Caco-2 (cell line): ENCODE data around the gene GCC2. TPM values are rescaled to one million over a fixed set of nuclear protein-coding genes. Genes with fewer than 3 reads are reported as not detected.

Experiments
- BruUV-seq: library from RNA; stranded (reverse); fragments of 400-500 nt; replicated peaks from 2 replicates; lab custom pipeline; 2021; lab: Mats Ljungman, UMichigan
- CTCF ChIA-PET: fragments of 300-600 bp; sonication (Branson Sonifier 250); formaldehyde crosslinking; loops from one replicate; lab custom pipeline; 2022; ENCODE audit warnings: antibody characterized with exemption; lab: Charles Lee
- POLR2A ChIA-PET: fragments of 300-600 bp; sonication (Branson Sonifier 250); formaldehyde crosslinking; loops from one replicate; lab custom pipeline; 2022; ENCODE audit warnings: antibody characterized with exemption; lab: Charles Lee
- DNase-seq, 2 experiments: peaks; one replicate each; pipeline versions ENCODE4 v3.0.0 to v3.0.0-alpha.2; 2020 to 2022
- H3K27me3 ChIP-seq: replicated peaks from 2 replicates; pipeline ENCODE4 v1.6.0; 2011; ENCODE audit warnings: low read length; ENCODE audit not compliant: control insufficient read depth, insufficient read depth
- H3K36me3 ChIP-seq: 2 replicates; pipeline ENCODE4 v1.5.1; 2011; ENCODE audit warnings: low read length; ENCODE audit not compliant: control insufficient read depth, insufficient read depth
- H3K4me1 ChIP-seq: fragments of 250-450 bp; sonication (Bioruptor Pico); 2 replicates; pipeline ENCODE4 v1.5.1; 2020; ENCODE audit warnings: mild to moderate bottlenecking
- H3K4me3 ChIP-seq: 2 replicates; pipeline ENCODE4 v1.5.1; 2011; ENCODE audit warnings: low read depth, mild to moderate bottlenecking, control low read depth, low read length
- H3K9me3 ChIP-seq: fragments of 250-450 bp; sonication (Bioruptor Pico); 2 replicates; pipeline ENCODE4 v1.5.1; 2020; ENCODE audit warnings: mild to moderate bottlenecking, moderate library complexity
- H3K27ac Mint-ChIP-seq: one replicate; pipeline ENCODE4 v1.8.0; 2022; ENCODE audit warnings: mixed read lengths; ENCODE audit not compliant: unreplicated experiment
- H3K27me3 Mint-ChIP-seq: one replicate; pipeline ENCODE4 v1.8.0; 2022; ENCODE audit warnings: mixed read lengths; ENCODE audit not compliant: insufficient read depth, unreplicated experiment
- H3K36me3 Mint-ChIP-seq: one replicate; pipeline ENCODE4 v1.8.0; 2022; ENCODE audit warnings: mild to moderate bottlenecking, mixed read lengths; ENCODE audit not compliant: insufficient read depth, unreplicated experiment
- H3K4me1 Mint-ChIP-seq: one replicate; pipeline ENCODE4 v1.8.0; 2022; ENCODE audit warnings: low read depth, mixed read lengths; ENCODE audit not compliant: unreplicated experiment
- H3K4me3 Mint-ChIP-seq: one replicate; pipeline ENCODE4 v1.8.0; 2022; ENCODE audit warnings: mild to moderate bottlenecking, moderate library complexity, mixed read lengths; ENCODE audit not compliant: unreplicated experiment
- H3K9me3 Mint-ChIP-seq: one replicate; pipeline ENCODE4 v1.8.0; 2022; ENCODE audit warnings: mixed read lengths; ENCODE audit not compliant: unreplicated experiment
- CTCF ChIP-seq, 2 experiments: fragments of 200-600 bp in 1 of 2; IDR thresholded peaks; 1 replicate in 1 of 2; 2 replicates in 1 of 2; pipeline versions ENCODE4 v1.5.1 to v1.8.0; 2011 to 2022; ENCODE audit warnings: antibody characterized with exemption in 1 of 2, control low read depth in 1 of 2, inconsistent platforms in 1 of 2, low read depth in 1 of 2, low read length in 1 of 2, mild to moderate bottlenecking in 1 of 2, moderate library complexity in 1 of 2; ENCODE audit not compliant: insufficient read depth in 1 of 2, severe bottlenecking in 1 of 2, unreplicated experiment in 1 of 2
- intact Hi-C: fragments of 100-400 bp; cut with micrococcal nuclease; formaldehyde crosslinking; loops from one replicate; pipeline ENCODE4 v1.10.0; 2022; ENCODE audit not compliant: unreplicated experiment
- total RNA-seq: library from RNA; stranded (reverse); gene quantifications from 2 replicates; pipeline ENCODE4 v1.2.3, GENCODE V29; 2022

Gene GCC2
- total RNA-seq, 1 experiment from 2014 or later, result 46.2 TPM

GRCh38 chr2:108454440-108454839, 5.4 kb downstream of the GCC2 start:
- ChIA-PET CTCF (no interaction called here), POLR2A (no interaction called here)
- H3K4me3 ChIP-seq, result no peak overlapping the region
- no peaks in the 10 kb centered on the region for H3K27me3 ChIP-seq
- DNase-seq, result no peak
- H3K9me3 ChIP-seq, result 0 out of 2 replicates have a peak, but pooled peaks cover 2% of the 10 kb centered on the region
- no peak for TF ChIP-seq CTCF (IDR thresholded peaks at IDR 0.05; ENCODE audit: insufficient read depth in 1 of 2, low read depth in 1 of 2, low read length in 1 of 2, severe bottlenecking in 1 of 2, unreplicated experiment in 1 of 2)
- Mint-ChIP-seq H3K4me3 (no peak overlapping the region), H3K36me3 (peaks cover 75% of the 10 kb centered on the region), H3K4me1 (no peaks in the 10 kb centered on the region), H3K27ac (no peak overlapping the region), H3K27me3 (no peaks in the 10 kb centered on the region), H3K9me3 (peaks cover 10% of the 10 kb centered on the region)
- no peaks in the 10 kb centered on the region; the same call in none of the 2 replicates for H3K36me3 ChIP-seq
- intact Hi-C loops, result no loop called here
- peaks cover 7% of the 10 kb centered on the region; the same call in 1 of the 2 replicates for H3K4me1 ChIP-seq
- BruUV-seq, result no TSS peak

- H3K4me3 Mint-ChIP-seq, result no peak overlapping the region
- ChIA-PET CTCF (no interaction called here), POLR2A (no interaction called here)
- 0 out of 2 replicates have a peak, but pooled peaks cover 2% of the 10 kb centered on the region for H3K9me3 ChIP-seq
- H3K4me1 Mint-ChIP-seq, result no peaks in the 10 kb centered on the region
- DNase-seq, result no peak
- no peaks in the 10 kb centered on the region for H3K27me3 Mint-ChIP-seq
- H3K4me3 ChIP-seq, result no peak overlapping the region
- intact Hi-C loops, result no loop called here
- peaks cover 69% of the 10 kb centered on the region for H3K36me3 Mint-ChIP-seq
- no peak for TF ChIP-seq CTCF (IDR thresholded peaks at IDR 0.05; ENCODE audit: insufficient read depth in 1 of 2, low read depth in 1 of 2, low read length in 1 of 2, severe bottlenecking in 1 of 2, unreplicated experiment in 1 of 2)
- no peaks in the 10 kb centered on the region for H3K27me3 ChIP-seq
- BruUV-seq, result no TSS peak
- peaks cover 10% of the 10 kb centered on the region for H3K9me3 Mint-ChIP-seq
- no peaks in the 10 kb centered on the region; the same call in none of the 2 replicates for H3K36me3 ChIP-seq
- H3K4me1 ChIP-seq, result no peaks in the 10 kb centered on the region
- no peak overlapping the region for H3K27ac Mint-ChIP-seq
These were observed 6.6 kb downstream of the GCC2 start for GRCh38 chr2:108455571-108455970.

GRCh38 chr2:108458082-108458481, 9.1 kb downstream of the GCC2 start:
- H3K36me3 ChIP-seq, result no peaks in the 10 kb centered on the region; the same call in none of the 2 replicates
- no peak overlapping the region for H3K4me3 ChIP-seq
- Mint-ChIP-seq H3K36me3 (peaks cover 72% of the 10 kb centered on the region), H3K27me3 (no peaks in the 10 kb centered on the region), H3K27ac (no peak overlapping the region), H3K4me1 (no peaks in the 10 kb centered on the region), H3K4me3 (no peak overlapping the region), H3K9me3 (peaks cover 10% of the 10 kb centered on the region)
- H3K4me1 ChIP-seq, result no peaks in the 10 kb centered on the region
- DNase-seq, result no peak
- no peaks in the 10 kb centered on the region for H3K27me3 ChIP-seq
- intact Hi-C loops, result no loop called here
- ChIA-PET POLR2A (no interaction called here), CTCF (no interaction called here)
- no TSS peak for BruUV-seq
- no peak for TF ChIP-seq CTCF (IDR thresholded peaks at IDR 0.05; ENCODE audit: insufficient read depth in 1 of 2, low read depth in 1 of 2, low read length in 1 of 2, severe bottlenecking in 1 of 2, unreplicated experiment in 1 of 2)
- H3K9me3 ChIP-seq, result 0 out of 2 replicates have a peak, but pooled peaks cover 2% of the 10 kb centered on the region
